ENCODE measurements around the gene SLC39A9.
"Not testable (repeated sequence)": the region's sequence is repeated elsewhere in the genome, so short reads cannot be mapped to it uniquely, and the experiment has no call there.

Gene SLC39A9

GRCh38 chr14:69468949-69469348 is 70.5 kb downstream of the SLC39A9 start:
- Histone ChIP-seq H3K27me3 (ENCODE audit: control insufficient read depth in 1 of 2, insufficient read depth in 2 of 2, low read length in 2 of 2) (no peaks in the 10 kb centered on the region), H3K4me3 (ENCODE audit: low read depth in 1 of 2, low read length in 2 of 2) (no peak overlapping the region), H3K9me3 (ENCODE audit: control insufficient read depth in 1 of 2, low read length in 2 of 2) (no peaks in the 10 kb centered on the region), H3K9ac (ENCODE audit: low read depth in 1 of 2, low read length in 2 of 2) (no peak overlapping the region), H3K27ac (ENCODE audit: low read depth, low read length) (no peak overlapping the region), H3K36me3 (ENCODE audit: control insufficient read depth in 1 of 2, insufficient read depth in 2 of 2, low read length in 2 of 2) (no peaks in the 10 kb centered on the region), H3K4me1 (ENCODE audit: control insufficient read depth in 1 of 2, insufficient read depth in 2 of 2, low read length in 2 of 2) (no peaks in the 10 kb centered on the region)

- H3K4me1 ChIP-seq (ENCODE audit: control insufficient read depth in 1 of 2, insufficient read depth in 2 of 2, low read length in 2 of 2): no peaks in the 10 kb centered on the region
- H3K27me3 ChIP-seq (ENCODE audit: control insufficient read depth in 1 of 2, insufficient read depth in 2 of 2, low read length in 2 of 2): no peaks in the 10 kb centered on the region
- no peaks in the 10 kb centered on the region for H3K9me3 ChIP-seq (ENCODE audit: control insufficient read depth in 1 of 2, low read length in 2 of 2)
- no peak overlapping the region for H3K4me3 ChIP-seq (ENCODE audit: low read depth in 1 of 2, low read length in 2 of 2)
- no peak overlapping the region for H3K9ac ChIP-seq (ENCODE audit: low read depth in 1 of 2, low read length in 2 of 2)
- no peak overlapping the region for H3K27ac ChIP-seq (ENCODE audit: low read depth, low read length)
- no peaks in the 10 kb centered on the region for H3K36me3 ChIP-seq (ENCODE audit: control insufficient read depth in 1 of 2, insufficient read depth in 2 of 2, low read length in 2 of 2)
Observed at GRCh38 chr14:69471436-69471835, 72.9 kb downstream of the SLC39A9 start.

GRCh38 chr14:69471916-69472315 is 73.4 kb downstream of the SLC39A9 start:
- no peaks in the 10 kb centered on the region for H3K36me3 ChIP-seq (ENCODE audit: control insufficient read depth in 1 of 2, insufficient read depth in 2 of 2, low read length in 2 of 2)

GRCh38 chr14:69473260-69473659 is 74.8 kb downstream of the SLC39A9 start:
- no peak overlapping the region for H3K9ac ChIP-seq (ENCODE audit: low read depth in 1 of 2, low read length in 2 of 2)
- H3K4me1 ChIP-seq (ENCODE audit: control insufficient read depth in 1 of 2, insufficient read depth in 2 of 2, low read length in 2 of 2): no peaks in the 10 kb centered on the region
- H3K4me3 ChIP-seq (ENCODE audit: low read depth in 1 of 2, low read length in 2 of 2): no peak overlapping the region
- H3K27me3 ChIP-seq (ENCODE audit: control insufficient read depth in 1 of 2, insufficient read depth in 2 of 2, low read length in 2 of 2): no peaks in the 10 kb centered on the region
- no peaks in the 10 kb centered on the region for H3K9me3 ChIP-seq (ENCODE audit: control insufficient read depth in 1 of 2, low read length in 2 of 2)
- H3K36me3 ChIP-seq (ENCODE audit: control insufficient read depth in 1 of 2, insufficient read depth in 2 of 2, low read length in 2 of 2): no peaks in the 10 kb centered on the region
- no peak overlapping the region for H3K27ac ChIP-seq (ENCODE audit: low read depth, low read length)

More at GRCh38 chr14:69471916-69472315, 73.4 kb downstream of the SLC39A9 start:
- Histone ChIP-seq H3K27ac (ENCODE audit: low read depth, low read length) (no peak overlapping the region), H3K9me3 (ENCODE audit: control insufficient read depth in 1 of 2, low read length in 2 of 2) (no peaks in the 10 kb centered on the region), H3K27me3 (ENCODE audit: control insufficient read depth in 1 of 2, insufficient read depth in 2 of 2, low read length in 2 of 2) (no peaks in the 10 kb centered on the region), H3K9ac (ENCODE audit: low read depth in 1 of 2, low read length in 2 of 2) (no peak overlapping the region), H3K4me3 (ENCODE audit: low read depth in 1 of 2, low read length in 2 of 2) (no peak overlapping the region), H3K4me1 (ENCODE audit: control insufficient read depth in 1 of 2, insufficient read depth in 2 of 2, low read length in 2 of 2) (no peaks in the 10 kb centered on the region)

- Histone ChIP-seq H3K36me3 (ENCODE audit: control insufficient read depth in 1 of 2, insufficient read depth in 2 of 2, low read length in 2 of 2) (no peaks in the 10 kb centered on the region), H3K4me1 (ENCODE audit: control insufficient read depth in 1 of 2, insufficient read depth in 2 of 2, low read length in 2 of 2) (no peaks in the 10 kb centered on the region), H3K27me3 (ENCODE audit: control insufficient read depth in 1 of 2, insufficient read depth in 2 of 2, low read length in 2 of 2) (no peaks in the 10 kb centered on the region), H3K27ac (ENCODE audit: low read depth, low read length) (no peak overlapping the region), H3K4me3 (ENCODE audit: low read depth in 1 of 2, low read length in 2 of 2) (no peak overlapping the region), H3K9ac (ENCODE audit: low read depth in 1 of 2, low read length in 2 of 2) (no peak overlapping the region), H3K9me3 (ENCODE audit: control insufficient read depth in 1 of 2, low read length in 2 of 2) (no peaks in the 10 kb centered on the region)
Observed at GRCh38 chr14:69473946-69474345, 75.5 kb downstream of the SLC39A9 start.

- no peaks in the 10 kb centered on the region for H3K27me3 ChIP-seq (ENCODE audit: control insufficient read depth in 1 of 2, insufficient read depth in 2 of 2, low read length in 2 of 2)
- H3K27ac ChIP-seq (ENCODE audit: low read depth, low read length): no peak overlapping the region
- no peaks in the 10 kb centered on the region for H3K36me3 ChIP-seq (ENCODE audit: control insufficient read depth in 1 of 2, insufficient read depth in 2 of 2, low read length in 2 of 2)
- no peak overlapping the region for H3K9ac ChIP-seq (ENCODE audit: low read depth in 1 of 2, low read length in 2 of 2)
- H3K4me1 ChIP-seq (ENCODE audit: control insufficient read depth in 1 of 2, insufficient read depth in 2 of 2, low read length in 2 of 2): no peaks in the 10 kb centered on the region
- no peaks in the 10 kb centered on the region for H3K9me3 ChIP-seq (ENCODE audit: control insufficient read depth in 1 of 2, low read length in 2 of 2)
- H3K4me3 ChIP-seq (ENCODE audit: low read depth in 1 of 2, low read length in 2 of 2): no peak overlapping the region
Observed at GRCh38 chr14:69475194-69475818, 76.8 kb downstream of the SLC39A9 start.

GRCh38 chr14:69476824-69477450 is 78.4 kb downstream of the SLC39A9 start:
- not testable (repeated sequence) for H3K4me1 ChIP-seq (ENCODE audit: control insufficient read depth in 1 of 2, insufficient read depth in 2 of 2, low read length in 2 of 2); H3K27ac ChIP-seq (ENCODE audit: low read depth, low read length); H3K9me3 ChIP-seq (ENCODE audit: control insufficient read depth in 1 of 2, low read length in 2 of 2)

GRCh38 chr14:69478055-69478454 is 79.6 kb downstream of the SLC39A9 start:
- H3K9me3 ChIP-seq (ENCODE audit: control insufficient read depth in 1 of 2, low read length in 2 of 2); H3K4me3 ChIP-seq (ENCODE audit: low read depth in 1 of 2, low read length in 2 of 2); H3K9ac ChIP-seq (ENCODE audit: low read depth in 1 of 2, low read length in 2 of 2); H3K27me3 ChIP-seq (ENCODE audit: control insufficient read depth in 1 of 2, insufficient read depth in 2 of 2, low read length in 2 of 2); H3K4me1 ChIP-seq (ENCODE audit: control insufficient read depth in 1 of 2, insufficient read depth in 2 of 2, low read length in 2 of 2); H3K27ac ChIP-seq (ENCODE audit: low read depth, low read length); H3K36me3 ChIP-seq (ENCODE audit: control insufficient read depth in 1 of 2, insufficient read depth in 2 of 2, low read length in 2 of 2): not testable (repeated sequence)

More at GRCh38 chr14:69476824-69477450, 78.4 kb downstream of the SLC39A9 start:
- not testable (repeated sequence) for H3K36me3 ChIP-seq (ENCODE audit: control insufficient read depth in 1 of 2, insufficient read depth in 2 of 2, low read length in 2 of 2); H3K4me3 ChIP-seq (ENCODE audit: low read depth in 1 of 2, low read length in 2 of 2); H3K9ac ChIP-seq (ENCODE audit: low read depth in 1 of 2, low read length in 2 of 2); H3K27me3 ChIP-seq (ENCODE audit: control insufficient read depth in 1 of 2, insufficient read depth in 2 of 2, low read length in 2 of 2)

- H3K9ac ChIP-seq (ENCODE audit: low read depth in 1 of 2, low read length in 2 of 2): no peak overlapping the region
- peaks cover 9 to 18% of the 10 kb centered on the region in 2 donors for H3K27me3 ChIP-seq (ENCODE audit: control insufficient read depth in 1 of 2, insufficient read depth in 2 of 2, low read length in 2 of 2)
- H3K27ac ChIP-seq (ENCODE audit: low read depth, low read length): no peak overlapping the region
- no peak overlapping the region for H3K4me3 ChIP-seq (ENCODE audit: low read depth in 1 of 2, low read length in 2 of 2)
- no peaks in the 10 kb centered on the region for H3K36me3 ChIP-seq (ENCODE audit: control insufficient read depth in 1 of 2, insufficient read depth in 2 of 2, low read length in 2 of 2)
- H3K4me1 ChIP-seq (ENCODE audit: control insufficient read depth in 1 of 2, insufficient read depth in 2 of 2, low read length in 2 of 2): peaks cover 0 to 11% of the 10 kb centered on the region in 2 donors
- H3K9me3 ChIP-seq (ENCODE audit: control insufficient read depth in 1 of 2, low read length in 2 of 2): no peaks in the 10 kb centered on the region
Observed at GRCh38 chr14:69479696-69480095, 81.2 kb downstream of the SLC39A9 start.

GRCh38 chr14:69480136-69480535 is 81.6 kb downstream of the SLC39A9 start:
- Histone ChIP-seq H3K4me3 (ENCODE audit: low read depth in 1 of 2, low read length in 2 of 2) (no peak overlapping the region), H3K27ac (ENCODE audit: low read depth, low read length) (no peak overlapping the region), H3K9me3 (ENCODE audit: control insufficient read depth in 1 of 2, low read length in 2 of 2) (no peaks in the 10 kb centered on the region), H3K4me1 (ENCODE audit: control insufficient read depth in 1 of 2, insufficient read depth in 2 of 2, low read length in 2 of 2) (peaks cover 0 to 16% of the 10 kb centered on the region in 2 donors), H3K27me3 (ENCODE audit: control insufficient read depth in 1 of 2, insufficient read depth in 2 of 2, low read length in 2 of 2) (peaks cover 13 to 22% of the 10 kb centered on the region in 2 donors), H3K36me3 (ENCODE audit: control insufficient read depth in 1 of 2, insufficient read depth in 2 of 2, low read length in 2 of 2) (no peaks in the 10 kb centered on the region), H3K9ac (ENCODE audit: low read depth in 1 of 2, low read length in 2 of 2) (no peak overlapping the region)
